HepG2 (cell line): ENCODE results near the gene LIN28B. TPM values are rescaled to one million over a fixed set of nuclear protein-coding genes. Genes with fewer than 3 reads are reported as not detected.

Experiments
- ADNP ChIP-seq: sonication (generic); formaldehyde crosslinking; IDR thresholded peaks from 2 replicates; pipeline ENCODE4 v1.4.0; 2020; ENCODE audit warnings: missing genetic modification reagents
- ARID3A ChIP-seq: IDR thresholded peaks from 2 replicates; pipeline ENCODE4 v1.6.1; 2012; ENCODE audit warnings: low read depth, low read length, improper control_type of control experiment
- ETS1 ChIP-seq: sonication (generic); formaldehyde crosslinking; IDR thresholded peaks from 2 replicates; pipeline ENCODE4 v1.4.0; 2020; ENCODE audit warnings: missing genetic modification reagents
- EZH2 ChIP-seq: conservative IDR thresholded peaks from 2 replicates; pipeline ENCODE4 v1.6.1; 2012; ENCODE audit warnings: mild to moderate bottlenecking, low read depth, low read length, moderate library complexity
- SP140L ChIP-seq: sonication (generic); formaldehyde crosslinking; IDR thresholded peaks from 2 replicates; pipeline ENCODE4 v1.4.0; 2020; ENCODE audit warnings: missing genetic modification reagents, borderline replicate concordance
- ZBTB43 ChIP-seq: sonication (generic); formaldehyde crosslinking; conservative IDR thresholded peaks from 2 replicates; pipeline ENCODE4 v1.4.0; 2020; ENCODE audit warnings: missing genetic modification reagents
- ZFY ChIP-seq: sonication (generic); formaldehyde crosslinking; IDR thresholded peaks from 2 replicates; pipeline ENCODE4 v1.4.0; 2020; ENCODE audit warnings: missing genetic modification reagents
- ZNF18 ChIP-seq: sonication (generic); formaldehyde crosslinking; IDR thresholded peaks from 2 replicates; pipeline ENCODE4 v1.8.0; 2022; ENCODE audit warnings: mild to moderate bottlenecking, missing genetic modification reagents; ENCODE audit not compliant: insufficient replicate concordance
- ZNF34 ChIP-seq: sonication (generic); formaldehyde crosslinking; IDR thresholded peaks from 2 replicates; pipeline ENCODE4 v1.4.0; 2020; ENCODE audit warnings: mild to moderate bottlenecking, missing genetic modification reagents, borderline replicate concordance
- ZNF589 ChIP-seq: sonication (generic); formaldehyde crosslinking; conservative IDR thresholded peaks from 2 replicates; pipeline ENCODE4 v1.8.0; 2022; ENCODE audit warnings: mild to moderate bottlenecking, moderate library complexity, missing genetic modification reagents
- ZNF646 ChIP-seq: sonication (generic); formaldehyde crosslinking; IDR thresholded peaks from 2 replicates; pipeline ENCODE4 v1.9.0; 2021; ENCODE audit warnings: mild to moderate bottlenecking, missing genetic modification reagents
- ZNF710 ChIP-seq: sonication (generic); formaldehyde crosslinking; IDR thresholded peaks from 2 replicates; pipeline ENCODE4 v1.5.0; 2020; ENCODE audit warnings: mild to moderate bottlenecking, missing genetic modification reagents, borderline replicate concordance
- ZZZ3 ChIP-seq: sonication (generic); formaldehyde crosslinking; IDR thresholded peaks from 2 replicates; pipeline ENCODE4 v1.4.0; 2020; ENCODE audit warnings: missing genetic modification reagents, mild to moderate bottlenecking, borderline replicate concordance
- polyA plus RNA-seq, 8 experiments: library from polyadenylated mRNA; depleted of rRNA in 3 of 8; stranded (reverse) in 7 of 8; unstranded in 1 of 8; fragments of >200 nt; fragmentation: Illumina TruSeq in 4 of 8; extraction: Trizol in 4 of 8; gene quantifications; 2 replicates each; pipeline versions ENCODE4 v1.2.1 to v1.2.3, GENCODE V29; 2011 to 2016; ENCODE audit warnings: low read depth in 4 of 8, missing spikeins in 1 of 8, mixed read lengths in 1 of 8; ENCODE audit not compliant: insufficient read depth in 1 of 8
- total RNA-seq, 5 experiments: library from RNA; depleted of rRNA; stranded (reverse); fragments of >200 nt; fragmentation: Illumina TruSeq; extraction: Trizol; gene quantifications; 2 replicates each; pipeline ENCODE4 v1.2.3, GENCODE V29; 2016; ENCODE audit warnings: low read depth in 1 of 5

Gene LIN28B
- total and polyA plus RNA-seq, 2 of the 13 experiments (the other 11 are each of a cell fraction or from before 2014, with no cell fraction given): 14.5 to 56.8 TPM

- TF ChIP-seq ARID3A (0 out of 2 replicates have a peak, but pooled peaks have one; percentile 40), SP140L (CRISPR knock-in tag) (no peak), ZFY (CRISPR knock-in tag) (no peak), EZH2 (no peak), ADNP (no peak), ZNF646 (CRISPR knock-in tag) (no peak), ETS1 (no peak), ZBTB43 (CRISPR knock-in tag) (no peak), ZNF710 (no peak; the same call in 1 of the 2 replicates), ZNF589 (CRISPR knock-in tag) (no peak), ZZZ3 (CRISPR knock-in tag) (no peak), ZNF34 (CRISPR knock-in tag) (no peak), ZNF18 (CRISPR knock-in tag) (no peak)
Observed at GRCh38 chr6:104955927-104956730, 778 bp upstream of the LIN28B start (continued).
